ENCODE measurements around the gene LMTK3. TPM values are rescaled to one million over a fixed set of nuclear protein-coding genes. Genes with fewer than 3 reads are reported as not detected.
A peak's percentile ranks its signal among the peaks of the same experiment; 100 is the strongest.

Gene LMTK3
- total and polyA plus RNA-seq, 2 experiments from 2014 or later, result 1.6 to 11.8 TPM

- Mint-ChIP-seq H3K36me3 (ENCODE audit: low read depth) (peaks cover 41% of the 10 kb centered on the region), H3K27me3 (ENCODE audit: insufficient read depth, low read depth, poor library complexity) (peaks cover 23% of the 10 kb centered on the region), H3K4me3 (peak overlapping the region; percentile 92), H3K27ac (no peak overlapping the region), H3K4me1 (peaks cover 19% of the 10 kb centered on the region), H3K9me3 (no peaks in the 10 kb centered on the region; the same call in 2 of the 3 replicates)
- peaks cover 35% of the 10 kb centered on the region for H3F3A ChIP-seq (replicated peaks; ENCODE audit: low read depth)
- H4K20me1 ChIP-seq (replicated peaks; ENCODE audit: insufficient read depth), result peaks cover 11% of the 10 kb centered on the region
- H3K36me3 ChIP-seq (ENCODE audit: insufficient read depth), result peaks cover 19% of the 10 kb centered on the region
- H2AFZ ChIP-seq, result no peak overlapping the region
- H3K9me2 ChIP-seq (ENCODE audit: insufficient read depth), result no peaks in the 10 kb centered on the region
- H3K4me2 ChIP-seq, result peak overlapping the region; percentile 86
- H3K27ac ChIP-seq (ENCODE audit: low read depth), result no peak overlapping the region
- H3K4me1 ChIP-seq (ENCODE audit: insufficient read depth), result peaks cover 22% of the 10 kb centered on the region
- H3K27me3 ChIP-seq (ENCODE audit: insufficient read depth), result peaks cover 30% of the 10 kb centered on the region
- peak overlapping the region; percentile 86 for H3K4me3 ChIP-seq
- ATAC-seq (peak; percentile 4; the same call in 2 of the 3 replicates), DNase-seq (ENCODE audit: low spot score) (peak; percentile 54)
- peaks cover 26% of the 10 kb centered on the region for H3K79me2 ChIP-seq (replicated peaks; ENCODE audit: insufficient read depth)
- TF ChIP-seq POLR2AphosphoS5 (IDR thresholded peaks at IDR 0.05; ENCODE audit: low read depth) (peak; percentile 15; the same call in 1 of the 2 replicates), ZNF331 (CRISPR knock-in tag; IDR thresholded peaks at IDR 0.05; ENCODE audit: low read depth) (no peak)
These were observed 67.3 kb downstream of the LMTK3 start for GRCh38 chr19:48444129-48444935.

- Histone ChIP-seq H3K79me2 (replicated peaks; ENCODE audit: insufficient read depth) (peaks cover 24% of the 10 kb centered on the region), H3K27me3 (ENCODE audit: insufficient read depth) (peaks cover 30% of the 10 kb centered on the region), H3K27ac (ENCODE audit: low read depth) (no peak overlapping the region), H3K4me2 (peak overlapping the region; percentile 86), H3K36me3 (ENCODE audit: insufficient read depth) (peaks cover 19% of the 10 kb centered on the region), H3K4me3 (peak overlapping the region; percentile 86), H3K4me1 (ENCODE audit: insufficient read depth) (peaks cover 22% of the 10 kb centered on the region), H3K9me2 (ENCODE audit: insufficient read depth) (no peaks in the 10 kb centered on the region), H4K20me1 (replicated peaks; ENCODE audit: insufficient read depth) (peaks cover 11% of the 10 kb centered on the region), H3F3A (replicated peaks; ENCODE audit: low read depth) (peaks cover 33% of the 10 kb centered on the region), H2AFZ (no peak overlapping the region)
- peaks cover 23% of the 10 kb centered on the region for H3K27me3 Mint-ChIP-seq (ENCODE audit: insufficient read depth, low read depth, poor library complexity)
- ATAC-seq (no peak), DNase-seq (ENCODE audit: low spot score) (peak; percentile 31)
- peaks cover 35% of the 10 kb centered on the region for H3K36me3 Mint-ChIP-seq (ENCODE audit: low read depth)
- peaks cover 19% of the 10 kb centered on the region for H3K4me1 Mint-ChIP-seq
- no peak for TF ChIP-seq ETS1 (IDR thresholded peaks at IDR 0.05)
- TF ChIP-seq EZH2 (IDR thresholded peaks at IDR 0.05; ENCODE audit: low read depth, unreplicated experiment), result peak; percentile 47
- TF ChIP-seq ZNF462 (CRISPR knock-in tag; IDR thresholded peaks at IDR 0.05), result no peak
- no peak for TF ChIP-seq ZNF331 (CRISPR knock-in tag; IDR thresholded peaks at IDR 0.05; ENCODE audit: low read depth)
- 0 out of 4 replicates have a peak, but pooled peaks of 1 of the 2 experiments have one; percentile 13 for TF ChIP-seq CTCF (conservative IDR thresholded peaks at IDR 0.05; ENCODE audit: low read depth in 2 of 2)
- TF ChIP-seq POLR2AphosphoS5 (IDR thresholded peaks at IDR 0.05; ENCODE audit: low read depth), result peak; percentile 35
- no peak overlapping the region for H3K27ac Mint-ChIP-seq
- H3K9me3 Mint-ChIP-seq, result no peaks in the 10 kb centered on the region; the same call in 2 of the 3 replicates
- H3K4me3 Mint-ChIP-seq, result no peak overlapping the region
These were observed 67.9 kb downstream of the LMTK3 start for GRCh38 chr19:48443731-48444128.

All from GM23338 (cell line).